K562 (cell line): ENCODE results near the gene C6orf47. TPM values are rescaled to one million over a fixed set of nuclear protein-coding genes. Genes with fewer than 3 reads are reported as not detected.
A peak's percentile ranks its signal among the peaks of the same experiment; 100 is the strongest.

Experiments used
- CLOCK ChIP-seq: fragments of 250-450 bp; sonication (Bioruptor Pico); IDR thresholded peaks from 2 replicates; pipeline ENCODE4 v1.4.0; 2020; ENCODE audit warnings: mild to moderate bottlenecking, moderate library complexity, borderline replicate concordance
- EP400 ChIP-seq: fragments of 450-650 bp; IDR thresholded peaks from 2 replicates; pipeline ENCODE4 v1.6.1; 2017; ENCODE audit warnings: antibody characterized with exemption, mild to moderate bottlenecking, moderate library complexity
- ERF ChIP-seq: fragments of 450-650 bp; formaldehyde crosslinking; IDR thresholded peaks from 2 replicates; pipeline ENCODE4 v1.4.0; 2020; ENCODE audit warnings: mild to moderate bottlenecking, mixed read lengths
- FOXK2 ChIP-seq, 2 experiments: fragments of 450-650 bp; IDR thresholded peaks in 1 of 2; conservative IDR thresholded peaks in 1 of 2; 2 replicates each; pipeline ENCODE4 v1.6.1; 2016; ENCODE audit warnings: low read depth in 2 of 2, mild to moderate bottlenecking in 1 of 2
- ILF3 ChIP-seq: fragments of 450-650 bp; IDR thresholded peaks from 2 replicates; pipeline ENCODE4 v1.6.1; 2018; ENCODE audit warnings: antibody characterized with exemption, mild to moderate bottlenecking, moderate library complexity, borderline replicate concordance
- JUND ChIP-seq, 2 experiments: IDR thresholded peaks; 2 replicates in 1 of 2; 3 replicates in 1 of 2; pipeline ENCODE4 v1.6.1; 2011; ENCODE audit warnings: borderline replicate concordance in 2 of 2, low read depth in 2 of 2, low read length in 2 of 2, improper control_type of control experiment in 1 of 2, missing biosample characterization in 1 of 2, missing genetic modification characterization in 1 of 2, missing genetic modification reagents in 1 of 2
- KAT8 ChIP-seq: fragments of 450-650 bp; IDR thresholded peaks from 2 replicates; pipeline ENCODE4 v1.6.1; 2016; ENCODE audit warnings: low read depth, mild to moderate bottlenecking
- MCM7 ChIP-seq, 2 experiments: fragments of 450-650 bp; IDR thresholded peaks; 2 replicates each; pipeline ENCODE4 v1.6.1; 2016 to 2018
- MGA ChIP-seq: fragments of 450-650 bp; IDR thresholded peaks from 2 replicates; pipeline ENCODE4 v1.6.1; 2016; ENCODE audit warnings: mild to moderate bottlenecking, moderate library complexity
- MTA3 ChIP-seq: fragments of 450-650 bp; formaldehyde crosslinking; IDR thresholded peaks from 2 replicates; pipeline ENCODE4 v1.6.1; 2017; ENCODE audit warnings: mild to moderate bottlenecking, borderline replicate concordance
- PRMT5 ChIP-seq: sonication (generic); formaldehyde crosslinking; IDR thresholded peaks from 2 replicates; pipeline ENCODE4 v1.5.0; 2020; ENCODE audit warnings: missing genetic modification reagents
- TAF1 ChIP-seq: IDR thresholded peaks from 2 replicates; pipeline ENCODE4 v1.6.1; 2011; ENCODE audit warnings: mild to moderate bottlenecking, low read length, moderate library complexity; ENCODE audit not compliant: insufficient read depth, control insufficient read depth, severe bottlenecking; ENCODE audit errors: extremely low read depth
- ZNF143 ChIP-seq: sonication (generic); formaldehyde crosslinking; IDR thresholded peaks from 2 replicates; pipeline ENCODE4 v1.9.0; 2022; ENCODE audit warnings: mild to moderate bottlenecking, missing genetic modification reagents
- ZNF146 ChIP-seq: IDR thresholded peaks from one replicate; pipeline ENCODE4 v1.6.1; 2018; ENCODE audit warnings: missing compliant biosample characterization; ENCODE audit not compliant: unreplicated experiment
- ZNF668 ChIP-seq: fragments of 250-450 bp; sonication (Bioruptor Pico); IDR thresholded peaks from 2 replicates; pipeline ENCODE4 v1.8.0; 2022; ENCODE audit warnings: mild to moderate bottlenecking, inconsistent platforms
- polyA plus RNA-seq, 8 experiments: library from polyadenylated mRNA; depleted of rRNA in 4 of 8; stranded (reverse) in 5 of 8; unstranded in 3 of 8; fragments of >200 nt; fragmentation: Nextera tagmentation in 2 of 8; fragmentation: Illumina TruSeq in 1 of 8; extraction: Ambion mirVana in 2 of 8; extraction: Trizol in 1 of 8; gene quantifications; 2 replicates each; pipeline versions ENCODE4 v1.2.1 to v1.2.3, GENCODE V29; 2011 to 2014; ENCODE audit warnings: inconsistent platforms in 1 of 8, missing spikeins in 1 of 8
- total RNA-seq, 7 experiments: library from RNA; depleted of rRNA in 6 of 7; stranded (reverse); fragments of >200 nt in 6 of 7; fragmentation: Illumina TruSeq in 2 of 7; extraction: Trizol in 2 of 7; gene quantifications; 2 replicates each; pipeline versions ENCODE4 v1.2.1 to v1.2.3, GENCODE V29; 2011 to 2021; ENCODE audit warnings: low replicate concordance in 1 of 7

The C6orf47 gene
- total and polyA plus RNA-seq, 9 of the 15 experiments (the other 6 are each of a cell fraction or from before 2014, with no cell fraction given), result 0.14 to 43.8 (median 27.0) TPM

GRCh38 chr6:31677955-31678354, 17.4 kb upstream of the C6orf47 start (continued):
- TF ChIP-seq MGA (no peak), PRMT5 (CRISPR knock-in tag) (no peak), ZNF668 (CRISPR knock-in tag) (no peak), EP400 (no peak), KAT8 (no peak), MCM7 (IDR thresholded peaks at IDR 0.05) (0 out of 4 replicates have a peak, but pooled peaks have one; percentile 19 to 42), FOXK2 (conservative IDR thresholded peaks at IDR 0.05 in 1 of 2, IDR thresholded peaks at IDR 0.05 in 1 of 2; ENCODE audit: low read depth in 2 of 2) (no peak), JUND (IDR thresholded peaks at IDR 0.05; ENCODE audit: borderline replicate concordance, low read depth, low read length) (no peak), JUND (tag; IDR thresholded peaks at IDR 0.05; ENCODE audit: borderline replicate concordance, low read depth, low read length) (no peak), ZNF143 (CRISPR knock-in tag) (no peak), ZNF146 (no peak), ERF (no peak), ILF3 (no peak), CLOCK (no peak), MTA3 (0 out of 2 replicates have a peak, but pooled peaks have one; percentile 32), TAF1 (no peak)
